Endothelial cell of umbilical vein (primary cell): Measurements from ENCODE around the gene CUTA. TPM values are rescaled to one million over a fixed set of nuclear protein-coding genes. Genes with fewer than 3 reads are reported as not detected.

Experiments used
- BruUV-seq: library from RNA; stranded (reverse); fragments of 400-500 nt; replicated peaks from 2 replicates; lab custom pipeline; 2021; lab: Mats Ljungman, UMichigan
- CTCF ChIA-PET: fragments of 300-600, 350-600 bp; sonication (Branson Sonifier 250); formaldehyde crosslinking; loops from one replicate; lab custom pipeline; 2021; ENCODE audit warnings: antibody characterized with exemption, inconsistent platforms; lab: Charles Lee
- POLR2A ChIA-PET: fragments of 300-600, 350-600 bp; sonication (Branson Sonifier 250); formaldehyde crosslinking; loops from one replicate; lab custom pipeline; 2021; ENCODE audit warnings: antibody characterized with exemption, inconsistent platforms; lab: Charles Lee
- DNase-seq: peaks from one replicate; pipeline ENCODE4 v3.0.0-alpha.2; 2011; ENCODE audit warnings: low read depth, low spot score
- FAIRE-seq: peaks from 2 replicates; lab custom pipeline; 2011; peaks lifted over from hg19 to GRCh38; lab: Jason Lieb, UNC
- H2AFZ ChIP-seq: 2 replicates; pipeline ENCODE4 v1.6.0; 2012; ENCODE audit warnings: low read depth, low read length, control low read depth, inconsistent platforms
- H3K27ac ChIP-seq: 2 replicates; pipeline ENCODE4 v1.5.1; 2011; ENCODE audit warnings: low read depth, mild to moderate bottlenecking, control low read depth, low read length, moderate library complexity; ENCODE audit not compliant: insufficient read depth
- H3K27me3 ChIP-seq, 2 experiments: 2 replicates each; pipeline versions ENCODE4 v1.6.0 to v1.6.1; 2011; ENCODE audit warnings: low read length in 2 of 2, mixed read lengths in 1 of 2; ENCODE audit not compliant: control insufficient read depth in 2 of 2, insufficient read depth in 2 of 2
- H3K36me3 ChIP-seq, 2 experiments: 2 replicates in 1 of 2; 3 replicates in 1 of 2; pipeline ENCODE4 v1.5.1; 2011; ENCODE audit warnings: low read length in 2 of 2, mild to moderate bottlenecking in 1 of 2, moderate library complexity in 1 of 2; ENCODE audit not compliant: control insufficient read depth in 2 of 2, insufficient read depth in 2 of 2; ENCODE audit errors: extremely low read depth in 1 of 2
- H3K4me1 ChIP-seq: 3 replicates; pipeline ENCODE4 v1.5.1; 2011; ENCODE audit warnings: mild to moderate bottlenecking, low read length; ENCODE audit not compliant: control insufficient read depth, insufficient read depth; ENCODE audit errors: extremely low read depth
- H3K4me2 ChIP-seq: 2 replicates; pipeline ENCODE4 v1.6.1; 2011; ENCODE audit warnings: low read length, control low read depth, mixed read lengths; ENCODE audit not compliant: insufficient read depth
- H3K4me3 ChIP-seq, 3 experiments: fragments of 200-600 bp in 1 of 3; sonication (generic), shearing (Covaris generic) in 1 of 3; replicated peaks in 1 of 3; 2 replicates each; pipeline ENCODE4 v1.5.1; 2011 to 2016; ENCODE audit warnings: control low read depth in 3 of 3, low read length in 3 of 3, mild to moderate bottlenecking in 2 of 3, inconsistent platforms in 1 of 3, low read depth in 1 of 3, moderate library complexity in 1 of 3; ENCODE audit not compliant: insufficient read depth in 1 of 3
- H3K79me2 ChIP-seq: 2 replicates; pipeline ENCODE4 v1.6.0; 2012; ENCODE audit warnings: low read length, inconsistent platforms; ENCODE audit not compliant: control insufficient read depth, insufficient read depth
- H3K9ac ChIP-seq: replicated peaks from 2 replicates; pipeline ENCODE3; 2011; ENCODE audit warnings: low read length, control low read depth; ENCODE audit not compliant: insufficient read depth; ENCODE audit errors: extremely low read depth
- H3K9me1 ChIP-seq: replicated peaks from 3 replicates; pipeline ENCODE4 v1.6.0; 2011; ENCODE audit warnings: mild to moderate bottlenecking, low read length; ENCODE audit not compliant: control insufficient read depth, insufficient read depth; ENCODE audit errors: extremely low read depth
- H3K9me3 ChIP-seq: replicated peaks from 2 replicates; pipeline ENCODE4 v1.5.1; 2012; ENCODE audit warnings: low read length, inconsistent platforms; ENCODE audit not compliant: control insufficient read depth, insufficient read depth
- H4K20me1 ChIP-seq: replicated peaks from 2 replicates; pipeline ENCODE3; 2011; ENCODE audit warnings: mild to moderate bottlenecking, low read length; ENCODE audit not compliant: control insufficient read depth, insufficient read depth; ENCODE audit errors: extremely low read depth
- CTCF ChIP-seq, 2 donors: IDR thresholded peaks; 1 replicate in 1 of 2; 2 replicates in 1 of 2; pipeline ENCODE4 v1.5.1; 2011; ENCODE audit warnings: low read length in 2 of 2, mild to moderate bottlenecking in 2 of 2, moderate library complexity in 2 of 2, control low read depth in 1 of 2, inconsistent platforms in 1 of 2, low read depth in 1 of 2; ENCODE audit not compliant: insufficient read depth in 1 of 2; ENCODE audit errors: extremely low read depth in 1 of 2
- EZH2 ChIP-seq: IDR thresholded peaks from 2 replicates; pipeline ENCODE4 v1.6.1; 2012; ENCODE audit warnings: borderline replicate concordance, low read depth, mild to moderate bottlenecking, moderate library complexity, low read length, inconsistent platforms; ENCODE audit not compliant: severe bottlenecking
- FOS ChIP-seq: IDR thresholded peaks from 2 replicates; pipeline ENCODE4 v1.6.1; 2011; ENCODE audit warnings: mild to moderate bottlenecking, low read length, moderate library complexity, borderline replicate concordance; ENCODE audit not compliant: insufficient read depth
- GATA2 ChIP-seq: IDR thresholded peaks from 2 replicates; pipeline ENCODE4 v1.7.0; 2011; ENCODE audit warnings: low read depth, mild to moderate bottlenecking, moderate library complexity, mixed read lengths, low read length; ENCODE audit not compliant: insufficient read length, insufficient read depth
- JUN ChIP-seq: IDR thresholded peaks from 2 replicates; pipeline ENCODE4 v1.6.1; 2011; ENCODE audit warnings: borderline replicate concordance, low read depth; ENCODE audit not compliant: insufficient read length, insufficient read depth
- MAX ChIP-seq: IDR thresholded peaks from 2 replicates; pipeline ENCODE4 v1.6.1; 2011; ENCODE audit not compliant: insufficient read depth, insufficient read length
- MYC ChIP-seq: IDR thresholded peaks from one replicate; pipeline ENCODE4 v1.6.1; 2011; ENCODE audit warnings: mild to moderate bottlenecking, low read depth, low read length
- POLR2A ChIP-seq: IDR thresholded peaks from 2 replicates; pipeline ENCODE4 v1.6.1; 2012; ENCODE audit warnings: low read depth, mild to moderate bottlenecking, control low read depth, low read length
- dilution Hi-C: fragments of 300-500 bp; cut with MboI; formaldehyde crosslinking; loops from one replicate; pipeline ENCODE4 v1.15.0; 2019; ENCODE audit warnings: low sequenced_read_pairs; ENCODE audit not compliant: extremely low pct_ligation_motif_present
- intact Hi-C: fragments of 100-400 bp; cut with micrococcal nuclease; formaldehyde crosslinking; loops from one replicate; pipeline ENCODE4 v1.10.0; 2022
- polyA plus RNA-seq, 4 experiments: library from polyadenylated mRNA; depleted of rRNA in 3 of 4; stranded (reverse) in 3 of 4; unstranded in 1 of 4; fragments of >200 nt; gene quantifications; 2 replicates each; pipeline versions ENCODE4 v1.2.1 to v1.2.3, GENCODE V29; 2011 to 2012; ENCODE audit warnings: missing spikeins in 1 of 4
- total RNA-seq: library from RNA; stranded (reverse); gene quantifications from 2 replicates; pipeline ENCODE4 v1.2.3, GENCODE V29; 2021

Gene CUTA
- total and polyA plus RNA-seq, 2 donors (not counting 3 experiments of a cell fraction or from before 2014, with no cell fraction given) = 133 to 202 TPM

- no peaks in the 10 kb centered on the region for H4K20me1 ChIP-seq
- H2AFZ ChIP-seq = no peak overlapping the region
- ChIA-PET CTCF (no interaction called here), POLR2A (no interaction called here)
- H3K27ac ChIP-seq = no peak overlapping the region
- no peak overlapping the region for H3K4me3 ChIP-seq
- FAIRE-seq (no peak), DNase-seq (no peak)
- BruUV-seq = no TSS peak
- H3K36me3 ChIP-seq = no peaks in the 10 kb centered on the region
- H3K9me1 ChIP-seq = no peaks in the 10 kb centered on the region
- TF ChIP-seq JUN (no peak), FOS (no peak), MAX (no peak), POLR2A (no peak), GATA2 (no peak), EZH2 (no peak), MYC (no peak)
- H3K4me2 ChIP-seq = no peak overlapping the region
- H3K9me3 ChIP-seq = no peaks in the 10 kb centered on the region
- dilution Hi-C loops (no loop called here), intact Hi-C loops (no loop called here)
- H3K9ac ChIP-seq = no peak overlapping the region
- no peaks in the 10 kb centered on the region for H3K4me1 ChIP-seq
- peaks cover 0 to 4% of the 10 kb centered on the region in 2 experiments for H3K27me3 ChIP-seq
- H3K79me2 ChIP-seq = no peaks in the 10 kb centered on the region
Measured at GRCh38 chr6:33467091-33467490, 49.2 kb upstream of the CUTA start.

- no peaks in the 10 kb centered on the region for H3K4me1 ChIP-seq
- H3K36me3 ChIP-seq = no peaks in the 10 kb centered on the region
- H3K9me3 ChIP-seq = no peaks in the 10 kb centered on the region
- CTCF ChIA-PET = no interaction called here
- no peaks in the 10 kb centered on the region for H4K20me1 ChIP-seq
- no peak overlapping the region for H3K4me3 ChIP-seq
- H3K4me2 ChIP-seq = no peak overlapping the region
- no peaks in the 10 kb centered on the region for H3K9me1 ChIP-seq
- POLR2A ChIA-PET = no interaction called here
- intact Hi-C loops (no loop called here), dilution Hi-C loops (no loop called here)
- peaks cover 0 to 4% of the 10 kb centered on the region in 2 experiments for H3K27me3 ChIP-seq
- no TSS peak for BruUV-seq
- DNase-seq (no peak), FAIRE-seq (no peak)
- H2AFZ ChIP-seq = no peak overlapping the region
- H3K79me2 ChIP-seq = no peaks in the 10 kb centered on the region
- no peak overlapping the region for H3K9ac ChIP-seq
- no peak overlapping the region for H3K27ac ChIP-seq
- TF ChIP-seq CTCF (IDR thresholded peaks at IDR 0.05; ENCODE audit: extremely low read depth in 1 of 2, insufficient read depth in 1 of 2, low read depth in 1 of 2, low read length in 2 of 2) (no peak), JUN (no peak), EZH2 (no peak)
Measured at GRCh38 chr6:33466075-33466735, 48.3 kb upstream of the CUTA start.
